GM19452 (cell line): ENCODE measurements around the gene C9orf50.
"Not testable (repeated sequence)": the region's sequence is repeated elsewhere in the genome, so short reads cannot be mapped to it uniquely, and the experiment has no call there.

ENCODE experiments used
- ATAC-seq: cut with Tn5 transposase; IDR thresholded peaks from one replicate; pipeline ENCODE4 v1.9.1; 2021; ENCODE audit not compliant: unreplicated experiment

Gene C9orf50

GRCh38 chr9:129595311-129595741 is 25.6 kb downstream of the C9orf50 start:
- ATAC-seq = no peak

- no peak for ATAC-seq
These were observed 26.3 kb downstream of the C9orf50 start for GRCh38 chr9:129594632-129595031.

- ATAC-seq = not testable (repeated sequence)
These were observed 28.1 kb downstream of the C9orf50 start for GRCh38 chr9:129592790-129593189.

GRCh38 chr9:129591916-129592315 is 29.0 kb downstream of the C9orf50 start:
- no peak for ATAC-seq

- no peak for ATAC-seq
These were observed 30.4 kb downstream of the C9orf50 start for GRCh38 chr9:129590466-129590865.

- ATAC-seq = no peak
These were observed 33.2 kb downstream of the C9orf50 start for GRCh38 chr9:129587487-129588262.

- ATAC-seq = no peak
These were observed 34.2 kb downstream of the C9orf50 start for GRCh38 chr9:129586685-129587084.

GRCh38 chr9:129586245-129586644 is 34.7 kb downstream of the C9orf50 start:
- no peak for ATAC-seq

GRCh38 chr9:129585352-129585751 is 35.5 kb downstream of the C9orf50 start:
- ATAC-seq = no peak

- no peak for ATAC-seq
These were observed 36.8 kb downstream of the C9orf50 start for GRCh38 chr9:129584136-129584535.

GRCh38 chr9:129583308-129584038 is 37.4 kb downstream of the C9orf50 start:
- ATAC-seq = no peak

- ATAC-seq = no peak
These were observed 38.0 kb downstream of the C9orf50 start for GRCh38 chr9:129582855-129583254.

GRCh38 chr9:129581505-129582189 is 39.3 kb downstream of the C9orf50 start:
- no peak for ATAC-seq

GRCh38 chr9:129580211-129580915 is 40.5 kb downstream of the C9orf50 start:
- no peak for ATAC-seq

- no peak for ATAC-seq
These were observed 41.6 kb downstream of the C9orf50 start for GRCh38 chr9:129579294-129579693.

- ATAC-seq = no peak
These were observed 44.1 kb downstream of the C9orf50 start for GRCh38 chr9:129576546-129577543.

GRCh38 chr9:129575818-129576217 is 45.1 kb downstream of the C9orf50 start:
- no peak for ATAC-seq

GRCh38 chr9:129574911-129575585 is 45.9 kb downstream of the C9orf50 start:
- ATAC-seq = no peak

- ATAC-seq = no peak
These were observed 46.9 kb downstream of the C9orf50 start for GRCh38 chr9:129573977-129574376.
